HepG2 (cell line): ENCODE results near the gene KANK3. TPM values are rescaled to one million over a fixed set of nuclear protein-coding genes. Genes with fewer than 3 reads are reported as not detected.

Experiments
- CBFB ChIP-seq: sonication (generic); formaldehyde crosslinking; IDR thresholded peaks from 2 replicates; pipeline ENCODE4 v1.4.0; 2020; ENCODE audit warnings: missing genetic modification reagents
- CREM ChIP-seq, 2 experiments: sonication (generic) in 1 of 2; formaldehyde crosslinking in 1 of 2; IDR thresholded peaks; 2 replicates each; pipeline versions ENCODE4 v1.4.0 to v1.6.1; 2016 to 2020; ENCODE audit warnings: antibody characterized with exemption in 1 of 2, mild to moderate bottlenecking in 1 of 2, missing genetic modification reagents in 1 of 2
- GATAD2A ChIP-seq: IDR thresholded peaks from 2 replicates; pipeline ENCODE4 v1.6.1; 2016
- HDAC2 ChIP-seq: sonication (generic); formaldehyde crosslinking; IDR thresholded peaks from 2 replicates; pipeline ENCODE4 v1.4.0; 2020; ENCODE audit warnings: missing genetic modification reagents
- HHEX ChIP-seq: IDR thresholded peaks from 2 replicates; pipeline ENCODE4 v1.6.1; 2016; ENCODE audit warnings: control low read depth
- LCORL ChIP-seq, 2 experiments: fragments of 450-650 bp in 1 of 2; sonication (generic) in 1 of 2; formaldehyde crosslinking in 1 of 2; IDR thresholded peaks; 2 replicates each; pipeline versions ENCODE4 v1.5.0 to v1.6.1; 2017 to 2020; ENCODE audit warnings: antibody characterized with exemption in 1 of 2, missing genetic modification reagents in 1 of 2
- MAFG ChIP-seq: sonication (generic); formaldehyde crosslinking; IDR thresholded peaks from 2 replicates; pipeline ENCODE4 v1.5.1; 2020; ENCODE audit warnings: mild to moderate bottlenecking, missing genetic modification reagents
- MZF1 ChIP-seq: sonication (generic); formaldehyde crosslinking; IDR thresholded peaks from 2 replicates; pipeline ENCODE4 v1.8.1; 2023; ENCODE audit warnings: mild to moderate bottlenecking, missing genetic modification reagents, borderline replicate concordance
- RFX3 ChIP-seq: IDR thresholded peaks from 2 replicates; pipeline ENCODE4 v1.6.1; 2016; ENCODE audit warnings: missing biosample characterization, missing genetic modification reagents
- SOX5 ChIP-seq: IDR thresholded peaks from 2 replicates; pipeline ENCODE4 v1.6.1; 2016; ENCODE audit warnings: borderline replicate concordance
- ZNF136 ChIP-seq: sonication (generic); formaldehyde crosslinking; IDR thresholded peaks from 2 replicates; pipeline ENCODE4 v1.8.1; 2022; ENCODE audit warnings: low read depth, mild to moderate bottlenecking, moderate library complexity, missing genetic modification reagents
- ZNF431 ChIP-seq: sonication (generic); formaldehyde crosslinking; IDR thresholded peaks from 2 replicates; pipeline ENCODE4 v1.9.0; 2022; ENCODE audit warnings: missing genetic modification reagents, low read depth, mild to moderate bottlenecking, borderline replicate concordance
- ZNF792 ChIP-seq: IDR thresholded peaks from 2 replicates; pipeline ENCODE4 v1.6.1; 2016
- polyA plus RNA-seq, 8 experiments: library from polyadenylated mRNA; depleted of rRNA in 3 of 8; stranded (reverse) in 7 of 8; unstranded in 1 of 8; fragments of >200 nt; fragmentation: Illumina TruSeq in 4 of 8; extraction: Trizol in 4 of 8; gene quantifications; 2 replicates each; pipeline versions ENCODE4 v1.2.1 to v1.2.3, GENCODE V29; 2011 to 2016; ENCODE audit warnings: low read depth in 4 of 8, missing spikeins in 1 of 8, mixed read lengths in 1 of 8; ENCODE audit not compliant: insufficient read depth in 1 of 8
- total RNA-seq, 5 experiments: library from RNA; depleted of rRNA; stranded (reverse); fragments of >200 nt; fragmentation: Illumina TruSeq; extraction: Trizol; gene quantifications; 2 replicates each; pipeline ENCODE4 v1.2.3, GENCODE V29; 2016; ENCODE audit warnings: low read depth in 1 of 5
- TF ChIP-seq, protein P1 (sequence below): sonication (generic); formaldehyde crosslinking; IDR thresholded peaks from 2 replicates; pipeline ENCODE4 v1.4.0; 2020; ENCODE audit warnings: missing genetic modification reagents
- TF ChIP-seq, protein P2 (sequence below): sonication (generic); formaldehyde crosslinking; IDR thresholded peaks from 2 replicates; pipeline ENCODE4 v1.4.0; 2020; ENCODE audit warnings: missing genetic modification reagents, borderline replicate concordance
- TF ChIP-seq, protein P3 (sequence below): sonication (generic); formaldehyde crosslinking; IDR thresholded peaks from 2 replicates; pipeline ENCODE4 v1.4.0; 2020; ENCODE audit warnings: mild to moderate bottlenecking, missing genetic modification reagents, borderline replicate concordance
- TF ChIP-seq, protein P4 (sequence below): sonication (generic); formaldehyde crosslinking; IDR thresholded peaks from 2 replicates; pipeline ENCODE4 v1.8.1; 2023; ENCODE audit warnings: mild to moderate bottlenecking, missing genetic modification reagents
- TF ChIP-seq, protein P5 (sequence below): sonication (generic); formaldehyde crosslinking; IDR thresholded peaks from 2 replicates; pipeline ENCODE4 v1.4.0; 2020; ENCODE audit warnings: missing genetic modification reagents

Gene KANK3
- total and polyA plus RNA-seq, 2 of the 13 experiments (the other 11 are each of a cell fraction or from before 2014, with no cell fraction given), result 0.15 to 0.20 TPM

DNA sequence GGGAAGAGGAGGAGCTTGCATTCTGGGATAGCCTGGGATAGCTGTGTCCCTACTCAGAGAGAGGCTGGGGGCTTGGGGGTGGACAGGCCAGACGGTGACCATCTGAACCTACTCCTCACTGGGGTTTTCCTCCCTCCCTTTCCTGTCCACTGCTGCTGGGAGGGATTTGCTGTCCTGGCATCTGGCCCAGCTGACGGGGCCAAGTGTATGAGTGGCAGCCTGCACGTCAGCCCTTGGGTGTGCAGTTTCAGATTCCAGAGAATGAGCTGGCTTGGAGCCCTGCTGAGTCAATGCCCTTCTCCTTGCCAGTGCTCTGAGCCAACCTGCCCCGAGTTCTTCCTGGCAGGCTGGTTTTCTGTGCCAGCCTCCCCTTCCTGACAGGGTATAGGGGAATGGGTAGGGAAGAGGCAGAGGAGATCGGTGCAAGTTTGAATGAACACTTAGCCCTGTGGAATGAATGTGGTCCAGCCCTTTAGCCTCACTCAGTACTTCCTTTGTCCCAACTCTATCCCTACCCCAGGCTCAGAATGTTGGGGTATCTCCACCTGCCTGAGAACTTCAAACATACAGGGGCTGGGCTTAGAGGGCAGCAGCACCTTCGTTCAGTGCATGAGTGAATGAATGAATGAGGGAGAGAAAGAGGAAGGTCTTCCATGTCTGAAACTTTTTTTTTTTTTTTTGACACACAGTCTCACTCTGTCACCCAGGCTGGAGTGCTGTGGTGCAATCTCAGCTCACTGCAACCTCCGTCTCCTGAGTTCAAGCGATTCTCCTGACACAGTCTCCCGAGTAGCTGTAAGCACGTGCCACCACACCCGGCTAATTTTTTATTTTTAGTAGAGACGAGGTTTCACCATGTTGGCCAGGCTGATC, 19.1 kb upstream of the KANK3 start (continued):
- TF ChIP-seq, protein P1, sequence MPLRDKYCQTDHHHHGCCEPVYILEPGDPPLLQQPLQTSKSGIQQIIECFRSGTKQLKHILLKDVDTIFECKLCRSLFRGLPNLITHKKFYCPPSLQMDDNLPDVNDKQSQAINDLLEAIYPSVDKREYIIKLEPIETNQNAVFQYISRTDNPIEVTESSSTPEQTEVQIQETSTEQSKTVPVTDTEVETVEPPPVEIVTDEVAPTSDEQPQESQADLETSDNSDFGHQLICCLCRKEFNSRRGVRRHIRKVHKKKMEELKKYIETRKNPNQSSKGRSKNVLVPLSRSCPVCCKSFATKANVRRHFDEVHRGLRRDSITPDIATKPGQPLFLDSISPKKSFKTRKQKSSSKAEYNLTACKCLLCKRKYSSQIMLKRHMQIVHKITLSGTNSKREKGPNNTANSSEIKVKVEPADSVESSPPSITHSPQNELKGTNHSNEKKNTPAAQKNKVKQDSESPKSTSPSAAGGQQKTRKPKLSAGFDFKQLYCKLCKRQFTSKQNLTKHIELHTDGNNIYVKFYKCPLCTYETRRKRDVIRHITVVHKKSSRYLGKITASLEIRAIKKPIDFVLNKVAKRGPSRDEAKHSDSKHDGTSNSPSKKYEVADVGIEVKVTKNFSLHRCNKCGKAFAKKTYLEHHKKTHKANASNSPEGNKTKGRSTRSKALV (CRISPR knock-in tag), result peak; percentile 33; the same call in 1 of the 2 replicates
- TF ChIP-seq CBFB (CRISPR knock-in tag) (no peak), RFX3 (CRISPR knock-in tag) (no peak), HHEX (CRISPR knock-in tag) (no peak), SOX5 (CRISPR knock-in tag) (peak; percentile 54; the same call in 1 of the 2 replicates), ZNF431 (peak; percentile 100), LCORL (IDR thresholded peaks at IDR 0.05) (no peak), LCORL (CRISPR knock-in tag; IDR thresholded peaks at IDR 0.05) (peak; percentile 86), ZNF792 (CRISPR knock-in tag) (no peak), MZF1 (no peak), MAFG (no peak), GATAD2A (CRISPR knock-in tag) (peak; percentile 56; the same call in 1 of the 2 replicates), ZNF136 (CRISPR knock-in tag) (0 out of 2 replicates have a peak, but pooled peaks have one; percentile 68), CREM (IDR thresholded peaks at IDR 0.05) (peak; percentile 26; the same call in 1 of the 2 replicates), CREM (CRISPR knock-in tag; IDR thresholded peaks at IDR 0.05) (no peak), HDAC2 (CRISPR knock-in tag) (peak; percentile 61; the same call in 1 of the 2 replicates)
- TF ChIP-seq, protein P2, sequence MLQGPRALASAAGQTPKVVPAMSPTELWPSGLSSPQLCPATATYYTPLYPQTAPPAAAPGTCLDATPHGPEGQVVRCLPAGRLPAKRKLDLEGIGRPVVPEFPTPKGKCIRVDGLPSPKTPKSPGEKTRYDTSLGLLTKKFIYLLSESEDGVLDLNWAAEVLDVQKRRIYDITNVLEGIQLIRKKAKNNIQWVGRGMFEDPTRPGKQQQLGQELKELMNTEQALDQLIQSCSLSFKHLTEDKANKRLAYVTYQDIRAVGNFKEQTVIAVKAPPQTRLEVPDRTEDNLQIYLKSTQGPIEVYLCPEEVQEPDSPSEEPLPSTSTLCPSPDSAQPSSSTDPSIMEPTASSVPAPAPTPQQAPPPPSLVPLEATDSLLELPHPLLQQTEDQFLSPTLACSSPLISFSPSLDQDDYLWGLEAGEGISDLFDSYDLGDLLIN (CRISPR knock-in tag), result no peak
- TF ChIP-seq, protein P3, sequence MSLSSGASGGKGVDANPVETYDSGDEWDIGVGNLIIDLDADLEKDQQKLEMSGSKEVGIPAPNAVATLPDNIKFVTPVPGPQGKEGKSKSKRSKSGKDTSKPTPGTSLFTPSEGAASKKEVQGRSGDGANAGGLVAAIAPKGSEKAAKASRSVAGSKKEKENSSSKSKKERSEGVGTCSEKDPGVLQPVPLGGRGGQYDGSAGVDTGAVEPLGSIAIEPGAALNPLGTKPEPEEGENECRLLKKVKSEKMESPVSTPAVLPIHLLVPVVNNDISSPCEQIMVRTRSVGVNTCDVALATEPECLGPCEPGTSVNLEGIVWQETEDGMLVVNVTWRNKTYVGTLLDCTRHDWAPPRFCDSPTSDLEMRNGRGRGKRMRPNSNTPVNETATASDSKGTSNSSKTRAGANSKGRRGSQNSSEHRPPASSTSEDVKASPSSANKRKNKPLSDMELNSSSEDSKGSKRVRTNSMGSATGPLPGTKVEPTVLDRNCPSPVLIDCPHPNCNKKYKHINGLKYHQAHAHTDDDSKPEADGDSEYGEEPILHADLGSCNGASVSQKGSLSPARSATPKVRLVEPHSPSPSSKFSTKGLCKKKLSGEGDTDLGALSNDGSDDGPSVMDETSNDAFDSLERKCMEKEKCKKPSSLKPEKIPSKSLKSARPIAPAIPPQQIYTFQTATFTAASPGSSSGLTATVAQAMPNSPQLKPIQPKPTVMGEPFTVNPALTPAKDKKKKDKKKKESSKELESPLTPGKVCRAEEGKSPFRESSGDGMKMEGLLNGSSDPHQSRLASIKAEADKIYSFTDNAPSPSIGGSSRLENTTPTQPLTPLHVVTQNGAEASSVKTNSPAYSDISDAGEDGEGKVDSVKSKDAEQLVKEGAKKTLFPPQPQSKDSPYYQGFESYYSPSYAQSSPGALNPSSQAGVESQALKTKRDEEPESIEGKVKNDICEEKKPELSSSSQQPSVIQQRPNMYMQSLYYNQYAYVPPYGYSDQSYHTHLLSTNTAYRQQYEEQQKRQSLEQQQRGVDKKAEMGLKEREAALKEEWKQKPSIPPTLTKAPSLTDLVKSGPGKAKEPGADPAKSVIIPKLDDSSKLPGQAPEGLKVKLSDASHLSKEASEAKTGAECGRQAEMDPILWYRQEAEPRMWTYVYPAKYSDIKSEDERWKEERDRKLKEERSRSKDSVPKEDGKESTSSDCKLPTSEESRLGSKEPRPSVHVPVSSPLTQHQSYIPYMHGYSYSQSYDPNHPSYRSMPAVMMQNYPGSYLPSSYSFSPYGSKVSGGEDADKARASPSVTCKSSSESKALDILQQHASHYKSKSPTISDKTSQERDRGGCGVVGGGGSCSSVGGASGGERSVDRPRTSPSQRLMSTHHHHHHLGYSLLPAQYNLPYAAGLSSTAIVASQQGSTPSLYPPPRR (CRISPR knock-in tag), result no peak
- TF ChIP-seq, protein P4, sequence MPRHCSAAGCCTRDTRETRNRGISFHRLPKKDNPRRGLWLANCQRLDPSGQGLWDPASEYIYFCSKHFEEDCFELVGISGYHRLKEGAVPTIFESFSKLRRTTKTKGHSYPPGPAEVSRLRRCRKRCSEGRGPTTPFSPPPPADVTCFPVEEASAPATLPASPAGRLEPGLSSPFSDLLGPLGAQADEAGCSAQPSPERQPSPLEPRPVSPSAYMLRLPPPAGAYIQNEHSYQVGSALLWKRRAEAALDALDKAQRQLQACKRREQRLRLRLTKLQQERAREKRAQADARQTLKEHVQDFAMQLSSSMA (CRISPR knock-in tag), result no peak
- TF ChIP-seq, protein P5, sequence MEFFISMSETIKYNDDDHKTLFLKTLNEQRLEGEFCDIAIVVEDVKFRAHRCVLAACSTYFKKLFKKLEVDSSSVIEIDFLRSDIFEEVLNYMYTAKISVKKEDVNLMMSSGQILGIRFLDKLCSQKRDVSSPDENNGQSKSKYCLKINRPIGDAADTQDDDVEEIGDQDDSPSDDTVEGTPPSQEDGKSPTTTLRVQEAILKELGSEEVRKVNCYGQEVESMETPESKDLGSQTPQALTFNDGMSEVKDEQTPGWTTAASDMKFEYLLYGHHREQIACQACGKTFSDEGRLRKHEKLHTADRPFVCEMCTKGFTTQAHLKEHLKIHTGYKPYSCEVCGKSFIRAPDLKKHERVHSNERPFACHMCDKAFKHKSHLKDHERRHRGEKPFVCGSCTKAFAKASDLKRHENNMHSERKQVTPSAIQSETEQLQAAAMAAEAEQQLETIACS (CRISPR knock-in tag), result no peak
